ENCODE measurements around the gene MAD2L1BP.
A peak's percentile ranks its signal among the peaks of the same experiment; 100 is the strongest.

The MAD2L1BP gene

GRCh38 chr6:43682724-43683429, 47.2 kb downstream of the MAD2L1BP start:
- Histone ChIP-seq H3K27me3 (ENCODE audit: control insufficient read depth, insufficient read depth, low read length) (no peaks in the 10 kb centered on the region), H3K27ac (ENCODE audit: low read depth, low read length) (no peak overlapping the region), H3K36me3 (ENCODE audit: control insufficient read depth, insufficient read depth, low read length) (peaks cover 4% of the 10 kb centered on the region), H3K9ac (ENCODE audit: low read length) (no peak overlapping the region), H3K4me3 (ENCODE audit: low read length) (no peak overlapping the region), H3K4me1 (ENCODE audit: control insufficient read depth, insufficient read depth, low read length) (peaks cover 5% of the 10 kb centered on the region)

- no peaks in the 10 kb centered on the region for H3K27me3 ChIP-seq (ENCODE audit: control insufficient read depth, insufficient read depth, low read length)
- H3K27ac ChIP-seq (ENCODE audit: low read depth, low read length): no peak overlapping the region
- no peak overlapping the region for H3K9ac ChIP-seq (ENCODE audit: low read length)
- H3K4me1 ChIP-seq (ENCODE audit: control insufficient read depth, insufficient read depth, low read length): peaks cover 10% of the 10 kb centered on the region
- no peaks in the 10 kb centered on the region for H3K36me3 ChIP-seq (ENCODE audit: control insufficient read depth, insufficient read depth, low read length)
- H3K4me3 ChIP-seq (ENCODE audit: low read length): no peak overlapping the region
Measured at GRCh38 chr6:43683708-43684455, 48.2 kb downstream of the MAD2L1BP start.

DNA sequence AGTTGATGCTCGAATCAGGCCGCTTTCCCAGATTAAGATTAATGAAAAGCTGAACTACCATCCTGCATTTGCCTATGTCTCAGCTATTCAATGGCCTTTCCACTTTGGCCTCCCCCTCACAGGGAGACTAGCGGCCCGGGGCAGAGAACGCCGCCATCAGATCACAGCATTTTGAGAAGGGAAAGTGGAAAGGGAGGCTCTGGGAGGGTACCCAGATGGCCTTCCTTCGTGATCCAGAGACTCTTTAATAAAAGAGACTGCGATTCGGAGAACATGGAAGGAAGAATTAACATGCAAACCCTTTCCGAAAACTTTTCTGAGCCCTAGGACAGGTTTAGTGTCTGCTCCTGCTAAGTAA, 51.4 kb downstream of the MAD2L1BP start:
- Histone ChIP-seq H3K4me1 (ENCODE audit: control insufficient read depth, insufficient read depth, low read length) (peaks cover 10% of the 10 kb centered on the region), H3K4me3 (ENCODE audit: low read length) (peak overlapping the region; percentile 74), H3K36me3 (ENCODE audit: control insufficient read depth, insufficient read depth, low read length) (no peaks in the 10 kb centered on the region), H3K27me3 (ENCODE audit: control insufficient read depth, insufficient read depth, low read length) (no peaks in the 10 kb centered on the region), H3K9ac (ENCODE audit: low read length) (peak overlapping the region; percentile 43), H3K27ac (ENCODE audit: low read depth, low read length) (peak overlapping the region; percentile 70)

GRCh38 chr6:43687437-43688347, 52.1 kb downstream of the MAD2L1BP start, which contains the start of gene MRPS18A:
Gene MRPS18A (minus strand): TSS chr6:43687791. CDS start chr6:43687779, 12 bp downstream.
- Histone ChIP-seq H3K36me3 (ENCODE audit: control insufficient read depth, insufficient read depth, low read length) (no peaks in the 10 kb centered on the region), H3K9ac (ENCODE audit: low read length) (peak within 1 kb of the TSS; percentile 43), H3K4me1 (ENCODE audit: control insufficient read depth, insufficient read depth, low read length) (peaks cover 10% of the 10 kb centered on the region), H3K27ac (ENCODE audit: low read depth, low read length) (peak within 1 kb of the TSS; percentile 70), H3K4me3 (ENCODE audit: low read length) (peak within 1 kb of the TSS; percentile 74), H3K27me3 (ENCODE audit: control insufficient read depth, insufficient read depth, low read length) (no peaks in the 10 kb centered on the region)

- Histone ChIP-seq H3K4me3 (ENCODE audit: low read length) (no peak overlapping the region), H3K27ac (ENCODE audit: low read depth, low read length) (no peak overlapping the region), H3K4me1 (ENCODE audit: control insufficient read depth, insufficient read depth, low read length) (peaks cover 10% of the 10 kb centered on the region), H3K27me3 (ENCODE audit: control insufficient read depth, insufficient read depth, low read length) (no peaks in the 10 kb centered on the region), H3K9ac (ENCODE audit: low read length) (no peak overlapping the region), H3K36me3 (ENCODE audit: control insufficient read depth, insufficient read depth, low read length) (no peaks in the 10 kb centered on the region)
Measured at GRCh38 chr6:43689421-43689820, 53.8 kb downstream of the MAD2L1BP start.

Measured in rectal smooth muscle tissue (tissue), 1 donor.